Rectal smooth muscle tissue (tissue), 1 donor: Measurements from ENCODE around the gene VAV3.

ENCODE experiments used
- H3K27ac ChIP-seq: one replicate; pipeline ENCODE4 v1.7.0; 2013; ENCODE audit warnings: low read depth, low read length, inconsistent platforms
- H3K27me3 ChIP-seq: one replicate; pipeline ENCODE4 v1.7.0; 2013; ENCODE audit warnings: low read length; ENCODE audit not compliant: control insufficient read depth, insufficient read depth
- H3K36me3 ChIP-seq: one replicate; pipeline ENCODE4 v1.7.0; 2013; ENCODE audit warnings: low read length; ENCODE audit not compliant: control insufficient read depth, insufficient read depth
- H3K4me1 ChIP-seq: one replicate; pipeline ENCODE4 v1.7.0; 2013; ENCODE audit warnings: low read length; ENCODE audit not compliant: control insufficient read depth, insufficient read depth
- H3K4me3 ChIP-seq: one replicate; pipeline ENCODE4 v1.7.0; 2013; ENCODE audit warnings: low read length
- H3K9ac ChIP-seq: one replicate; pipeline ENCODE4 v1.7.0; 2013; ENCODE audit warnings: low read length

VAV3 gene

GRCh38 chr1:107807405-107807804 is 157.6 kb downstream of the VAV3 start:
- no peak overlapping the region for H3K27ac ChIP-seq
- H3K27me3 ChIP-seq: no peaks in the 10 kb centered on the region
- no peaks in the 10 kb centered on the region for H3K36me3 ChIP-seq
- no peaks in the 10 kb centered on the region for H3K4me1 ChIP-seq
- no peak overlapping the region for H3K4me3 ChIP-seq
- H3K9ac ChIP-seq: no peak overlapping the region

- H3K4me1 ChIP-seq: no peaks in the 10 kb centered on the region
- H3K4me3 ChIP-seq: no peak overlapping the region
- no peaks in the 10 kb centered on the region for H3K27me3 ChIP-seq
- H3K27ac ChIP-seq: no peak overlapping the region
- no peak overlapping the region for H3K9ac ChIP-seq
- no peaks in the 10 kb centered on the region for H3K36me3 ChIP-seq
These were observed 158.1 kb downstream of the VAV3 start for GRCh38 chr1:107806902-107807301.

- Histone ChIP-seq H3K36me3 (no peaks in the 10 kb centered on the region), H3K27me3 (no peaks in the 10 kb centered on the region), H3K27ac (no peak overlapping the region), H3K4me1 (no peaks in the 10 kb centered on the region), H3K9ac (no peak overlapping the region), H3K4me3 (no peak overlapping the region)
These were observed 160.2 kb downstream of the VAV3 start for GRCh38 chr1:107804741-107805140.

- Histone ChIP-seq H3K9ac (no peak overlapping the region), H3K27ac (no peak overlapping the region), H3K27me3 (no peaks in the 10 kb centered on the region), H3K4me1 (no peaks in the 10 kb centered on the region), H3K36me3 (no peaks in the 10 kb centered on the region), H3K4me3 (no peak overlapping the region)
These were observed 160.8 kb downstream of the VAV3 start for GRCh38 chr1:107804134-107804533.

- H3K27me3 ChIP-seq: no peaks in the 10 kb centered on the region
- no peaks in the 10 kb centered on the region for H3K36me3 ChIP-seq
- no peak overlapping the region for H3K9ac ChIP-seq
- no peak overlapping the region for H3K4me3 ChIP-seq
- H3K4me1 ChIP-seq: no peaks in the 10 kb centered on the region
- H3K27ac ChIP-seq: no peak overlapping the region
These were observed 161.4 kb downstream of the VAV3 start for GRCh38 chr1:107803579-107803978.

GRCh38 chr1:107802654-107803053 is 162.3 kb downstream of the VAV3 start:
- Histone ChIP-seq H3K27me3 (no peaks in the 10 kb centered on the region), H3K9ac (no peak overlapping the region), H3K36me3 (no peaks in the 10 kb centered on the region), H3K27ac (no peak overlapping the region), H3K4me1 (no peaks in the 10 kb centered on the region), H3K4me3 (no peak overlapping the region)

- no peak overlapping the region for H3K4me3 ChIP-seq
- H3K27ac ChIP-seq: no peak overlapping the region
- H3K36me3 ChIP-seq: no peaks in the 10 kb centered on the region
These were observed 169.0 kb downstream of the VAV3 start for GRCh38 chr1:107795994-107796393.

GRCh38 chr1:107795441-107795840 is 169.5 kb downstream of the VAV3 start:
- Histone ChIP-seq H3K4me3 (no peak overlapping the region), H3K27me3 (no peaks in the 10 kb centered on the region), H3K27ac (no peak overlapping the region), H3K36me3 (no peaks in the 10 kb centered on the region), H3K9ac (no peak overlapping the region), H3K4me1 (no peaks in the 10 kb centered on the region)

More at GRCh38 chr1:107795994-107796393, 169.0 kb downstream of the VAV3 start:
- Histone ChIP-seq H3K9ac (no peak overlapping the region), H3K27me3 (no peaks in the 10 kb centered on the region), H3K4me1 (no peaks in the 10 kb centered on the region)

GRCh38 chr1:107794571-107794970 is 170.4 kb downstream of the VAV3 start:
- Histone ChIP-seq H3K27ac (no peak overlapping the region), H3K4me1 (no peaks in the 10 kb centered on the region), H3K27me3 (no peaks in the 10 kb centered on the region), H3K36me3 (no peaks in the 10 kb centered on the region), H3K4me3 (no peak overlapping the region), H3K9ac (no peak overlapping the region)

- no peaks in the 10 kb centered on the region for H3K4me1 ChIP-seq
- H3K36me3 ChIP-seq: no peaks in the 10 kb centered on the region
- H3K27me3 ChIP-seq: no peaks in the 10 kb centered on the region
- H3K4me3 ChIP-seq: no peak overlapping the region
- H3K9ac ChIP-seq: no peak overlapping the region
- no peak overlapping the region for H3K27ac ChIP-seq
These were observed 171.0 kb downstream of the VAV3 start for GRCh38 chr1:107793896-107794453.

GRCh38 chr1:107791348-107791747 is 173.6 kb downstream of the VAV3 start:
- no peak overlapping the region for H3K4me3 ChIP-seq
- H3K36me3 ChIP-seq: no peaks in the 10 kb centered on the region
- H3K27ac ChIP-seq: no peak overlapping the region
- H3K9ac ChIP-seq: no peak overlapping the region
- H3K27me3 ChIP-seq: no peaks in the 10 kb centered on the region
- no peaks in the 10 kb centered on the region for H3K4me1 ChIP-seq

GRCh38 chr1:107789817-107790524 is 175.0 kb downstream of the VAV3 start:
- no peaks in the 10 kb centered on the region for H3K36me3 ChIP-seq
- H3K27ac ChIP-seq: no peak overlapping the region
- H3K27me3 ChIP-seq: no peaks in the 10 kb centered on the region
- H3K9ac ChIP-seq: no peak overlapping the region
- no peak overlapping the region for H3K4me3 ChIP-seq
- H3K4me1 ChIP-seq: no peaks in the 10 kb centered on the region
